ENCODE results near the gene SLX9.

Gene SLX9

GRCh38 chr21:44949161-44949778, 9.4 kb downstream of the SLX9 start:
- DNase-seq = no peak

DNA sequence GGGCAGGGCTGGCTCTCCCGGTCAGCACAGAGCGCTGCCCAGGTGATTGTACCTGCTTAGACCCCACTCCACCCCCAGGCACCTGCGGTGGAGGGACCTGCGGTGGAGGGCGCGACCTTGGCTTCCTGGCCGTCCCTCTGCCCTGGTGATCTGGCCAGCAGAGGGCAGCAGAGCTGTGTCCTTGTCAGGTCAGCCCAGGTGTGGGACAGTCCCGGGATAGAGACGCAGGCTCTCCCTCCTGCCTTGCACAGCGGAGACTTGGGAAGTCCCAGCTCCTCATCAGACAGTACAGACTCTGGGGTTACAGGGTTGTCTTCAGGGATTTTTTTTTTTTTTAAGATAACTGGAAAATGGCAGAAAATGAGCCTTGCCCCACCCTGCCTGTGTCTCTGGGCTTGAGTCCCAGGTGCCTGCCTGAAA, 10.0 kb downstream of the SLX9 start:
- peak; percentile 15 for DNase-seq

DNA sequence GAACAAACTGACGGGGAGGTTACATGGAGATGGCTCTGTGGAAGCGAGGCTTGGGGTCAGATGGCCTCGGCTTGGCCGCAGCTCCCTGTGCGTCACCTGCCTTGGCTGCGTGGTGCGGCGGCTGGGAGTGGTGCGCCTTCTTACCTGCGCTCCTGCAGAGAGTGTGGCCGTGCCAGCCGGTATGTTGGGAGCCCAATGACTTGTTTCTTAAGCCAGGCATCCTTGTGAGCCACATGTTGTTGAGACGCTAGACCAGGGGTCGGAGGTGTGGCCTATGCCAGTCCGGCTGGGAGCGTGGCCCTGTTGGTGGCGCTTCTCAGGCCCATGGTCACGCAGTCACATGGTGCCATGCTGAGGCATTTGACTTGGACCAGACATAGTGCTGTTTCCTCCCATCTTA, 10.5 kb downstream of the SLX9 start:
- DNase-seq = no peak

DNA sequence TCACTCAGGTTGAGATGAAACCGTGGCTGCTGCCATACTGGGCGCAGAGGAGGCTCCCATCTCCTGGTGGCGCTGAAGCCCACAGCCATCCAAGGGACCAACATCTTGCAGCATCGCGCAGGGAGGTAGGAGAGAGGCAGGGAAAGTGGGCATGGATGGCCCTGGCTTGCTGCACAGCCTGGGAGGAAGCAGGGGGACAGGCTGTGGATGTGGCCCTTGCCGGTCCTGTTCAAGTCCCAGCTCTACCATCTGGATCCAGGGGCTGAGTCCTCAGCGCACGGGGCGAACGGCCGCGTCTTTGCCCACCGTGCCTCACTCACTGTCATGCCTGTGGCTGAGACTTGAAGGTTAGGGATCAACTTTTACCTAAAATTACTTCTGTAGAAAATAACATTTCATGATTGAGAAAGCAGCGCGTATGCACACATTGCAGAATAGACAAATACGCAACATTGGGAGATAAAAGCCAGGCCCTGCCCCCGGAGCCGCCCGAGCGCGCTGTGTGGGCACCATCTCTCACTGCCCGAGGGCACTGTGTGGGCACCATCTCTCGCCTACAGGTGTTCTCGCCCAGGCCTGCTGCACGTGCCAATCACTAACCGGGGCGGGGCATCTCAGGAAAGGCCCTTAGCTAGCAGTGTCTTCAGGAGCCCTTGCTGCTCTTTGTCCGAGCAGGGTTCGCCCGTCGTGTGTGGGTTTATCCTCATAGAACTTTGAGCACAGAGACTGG, 11.5 kb downstream of the SLX9 start:
- no peak for DNase-seq

- DNase-seq = no peak
Observed at GRCh38 chr21:44952116-44952928, 12.5 kb downstream of the SLX9 start.

DNA sequence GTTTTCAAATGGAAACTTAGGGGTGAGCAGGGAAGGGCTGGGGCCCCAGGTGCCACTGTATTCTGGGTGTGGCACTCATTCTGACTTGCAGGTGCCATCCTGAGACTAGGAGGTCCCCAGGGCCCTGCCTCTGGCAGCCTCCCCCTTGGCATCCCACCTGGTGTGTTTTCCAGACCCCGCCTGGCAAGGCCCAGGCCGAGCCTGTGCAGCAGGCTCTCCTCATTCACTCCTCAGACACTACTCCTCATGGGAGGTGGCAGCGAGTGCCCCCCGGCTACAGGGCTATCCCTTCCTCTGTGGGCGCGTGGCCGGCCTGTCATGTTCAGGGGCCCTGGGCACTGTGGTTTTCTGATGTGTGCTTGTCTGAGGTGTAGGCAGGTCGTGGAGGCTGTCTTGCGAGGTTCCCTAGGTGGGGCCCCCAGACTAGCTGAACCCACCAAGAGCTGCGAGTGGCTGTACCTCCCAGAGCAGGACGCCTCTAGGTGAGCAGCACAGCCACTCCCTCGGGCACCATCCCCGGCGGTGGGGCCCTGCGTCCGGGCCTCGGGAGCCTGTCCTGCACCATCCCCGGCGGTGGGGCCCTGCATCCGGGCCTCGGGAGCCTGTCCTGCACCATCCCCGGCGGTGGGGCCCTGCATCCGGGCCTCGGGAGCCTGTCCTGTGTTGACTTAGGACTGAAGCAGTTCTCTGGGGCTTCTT, 13.2 kb downstream of the SLX9 start:
- no peak for DNase-seq

GRCh38 chr21:44953628-44954021, 13.8 kb downstream of the SLX9 start:
- DNase-seq = no peak

GRCh38 chr21:44954281-44954771, 14.5 kb downstream of the SLX9 start:
- no peak for DNase-seq

DNA sequence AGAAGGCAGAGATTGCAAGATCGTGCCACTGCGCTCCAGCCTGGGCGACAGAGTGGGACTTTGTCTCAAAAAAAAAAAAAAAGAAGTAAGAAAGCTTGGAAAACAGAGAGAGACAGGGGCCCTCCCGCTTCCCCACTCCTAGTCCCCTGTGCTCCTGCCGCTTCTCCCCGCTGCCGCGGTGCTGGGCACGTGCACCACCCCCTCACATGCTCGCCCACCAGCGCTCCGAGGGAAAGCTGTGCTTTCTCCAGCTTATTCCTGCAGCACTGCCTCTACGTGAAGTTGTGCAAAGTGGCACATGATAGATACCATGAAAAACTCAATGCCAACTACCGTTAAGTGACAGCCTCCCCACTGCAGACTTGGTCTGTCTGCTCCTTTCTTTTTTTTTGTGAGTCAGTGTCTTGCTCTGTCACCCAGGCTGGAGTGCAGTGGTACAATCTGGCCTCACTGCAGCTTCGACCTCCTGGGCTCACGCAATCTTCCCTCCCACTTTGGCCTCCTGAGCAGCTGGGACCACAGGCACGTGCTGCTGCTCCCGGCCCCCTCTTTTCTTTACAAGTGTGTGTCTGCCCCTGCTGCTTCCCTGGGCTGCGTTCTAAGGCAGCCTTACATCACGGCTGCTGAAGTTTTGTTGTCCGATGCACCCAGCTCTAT, 15.4 kb downstream of the SLX9 start:
- DNase-seq = no peak

DNA sequence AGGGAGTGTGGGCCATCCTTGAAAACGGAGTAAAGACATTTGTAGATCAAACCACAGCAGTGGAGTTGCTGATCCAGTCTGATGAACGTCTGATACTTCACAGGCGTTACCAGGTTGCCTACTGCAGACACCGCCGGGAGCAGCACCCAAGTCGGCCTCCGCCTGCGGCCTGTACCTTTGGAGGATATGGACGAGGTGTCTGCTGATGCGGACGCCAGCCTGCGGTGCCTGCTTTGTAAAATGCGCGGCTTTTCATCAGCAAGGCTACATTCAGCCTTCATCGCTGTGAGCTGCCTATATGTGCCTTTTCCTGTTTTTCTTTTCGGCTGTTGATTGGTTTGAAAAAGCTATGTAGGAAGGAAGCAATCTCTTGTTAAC, 16.0 kb downstream of the SLX9 start:
- no peak for DNase-seq

- DNase-seq = no peak
Observed at GRCh38 chr21:44956356-44957046, 16.7 kb downstream of the SLX9 start.

DNA sequence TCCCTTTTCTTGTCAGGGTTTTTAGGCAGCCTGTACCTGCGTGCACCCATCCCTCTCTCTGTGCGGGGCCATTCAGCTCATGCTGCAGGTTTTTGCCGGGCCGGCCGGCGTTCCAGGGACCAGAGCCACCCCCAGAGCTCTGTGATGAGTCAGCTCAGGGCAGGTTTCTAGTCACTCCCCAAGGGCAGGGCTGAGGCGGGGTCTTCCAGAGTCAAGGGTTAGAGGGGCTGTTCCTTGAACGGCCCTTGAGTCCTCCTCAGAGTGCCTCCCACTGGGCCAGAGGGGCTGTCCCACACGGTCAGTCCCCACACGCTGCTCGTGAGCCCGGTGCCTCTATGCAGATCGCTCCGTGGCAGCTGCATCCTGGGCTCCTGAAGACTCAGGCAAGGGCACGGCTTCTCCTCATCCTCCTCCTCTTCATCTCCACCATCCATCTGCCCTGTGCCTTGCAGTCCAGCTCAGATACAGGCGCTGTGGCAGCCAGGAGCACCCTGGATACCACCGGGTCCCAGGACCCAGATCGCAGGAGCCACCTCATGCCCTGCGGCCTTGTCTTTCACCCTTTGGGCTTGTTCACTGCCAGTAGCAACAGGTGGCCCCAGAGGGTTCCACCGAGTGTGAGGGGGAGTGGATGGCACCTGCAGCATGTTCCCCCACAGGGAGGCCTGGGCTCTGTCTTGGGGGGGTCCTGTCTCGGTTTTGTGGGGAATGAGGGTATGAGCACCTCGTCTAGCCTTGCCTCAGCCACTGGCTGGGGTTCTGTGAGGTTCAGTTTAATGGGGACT, 17.4 kb downstream of the SLX9 start:
- DNase-seq = no peak

GRCh38 chr21:44957901-44958451, 18.1 kb downstream of the SLX9 start:
- DNase-seq = no peak

GRCh38 chr21:44958471-44959191, 18.8 kb downstream of the SLX9 start:
- no peak for DNase-seq

DNA sequence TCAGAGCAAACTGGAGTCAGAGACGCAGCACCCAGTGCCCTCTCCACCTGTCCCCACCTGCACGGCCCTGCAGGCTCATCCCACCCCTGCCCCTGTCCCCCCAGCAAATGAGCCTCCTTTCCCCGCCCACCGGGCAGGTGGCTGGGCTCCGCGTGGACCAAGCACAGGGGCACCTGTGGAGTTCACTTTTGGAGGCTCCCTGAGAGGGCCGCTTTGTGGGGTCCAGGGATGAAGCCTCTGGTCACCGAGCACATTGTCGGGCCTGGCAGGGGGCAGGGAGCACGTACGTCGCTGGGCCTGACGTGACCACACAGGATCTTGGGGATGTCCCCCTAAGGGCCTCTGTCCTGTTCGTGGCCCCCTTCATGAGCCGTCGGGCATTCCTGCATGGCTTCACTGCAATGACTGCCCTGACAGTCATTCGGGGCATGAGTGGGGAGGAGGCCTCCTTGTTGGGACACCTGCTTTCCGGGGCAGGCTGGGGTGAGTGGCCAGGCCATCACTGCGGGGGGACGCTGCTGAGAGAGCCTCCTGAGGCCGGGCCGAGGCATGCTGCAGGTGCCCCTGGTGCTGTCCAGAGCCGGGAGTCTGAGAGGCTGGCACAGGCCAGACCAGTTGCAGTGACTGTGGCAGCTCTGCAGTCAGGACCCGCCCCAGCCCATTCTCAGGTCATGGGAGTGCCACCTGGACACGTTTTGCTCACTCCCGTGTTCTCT, 19.7 kb downstream of the SLX9 start:
- DNase-seq = no peak

DNA sequence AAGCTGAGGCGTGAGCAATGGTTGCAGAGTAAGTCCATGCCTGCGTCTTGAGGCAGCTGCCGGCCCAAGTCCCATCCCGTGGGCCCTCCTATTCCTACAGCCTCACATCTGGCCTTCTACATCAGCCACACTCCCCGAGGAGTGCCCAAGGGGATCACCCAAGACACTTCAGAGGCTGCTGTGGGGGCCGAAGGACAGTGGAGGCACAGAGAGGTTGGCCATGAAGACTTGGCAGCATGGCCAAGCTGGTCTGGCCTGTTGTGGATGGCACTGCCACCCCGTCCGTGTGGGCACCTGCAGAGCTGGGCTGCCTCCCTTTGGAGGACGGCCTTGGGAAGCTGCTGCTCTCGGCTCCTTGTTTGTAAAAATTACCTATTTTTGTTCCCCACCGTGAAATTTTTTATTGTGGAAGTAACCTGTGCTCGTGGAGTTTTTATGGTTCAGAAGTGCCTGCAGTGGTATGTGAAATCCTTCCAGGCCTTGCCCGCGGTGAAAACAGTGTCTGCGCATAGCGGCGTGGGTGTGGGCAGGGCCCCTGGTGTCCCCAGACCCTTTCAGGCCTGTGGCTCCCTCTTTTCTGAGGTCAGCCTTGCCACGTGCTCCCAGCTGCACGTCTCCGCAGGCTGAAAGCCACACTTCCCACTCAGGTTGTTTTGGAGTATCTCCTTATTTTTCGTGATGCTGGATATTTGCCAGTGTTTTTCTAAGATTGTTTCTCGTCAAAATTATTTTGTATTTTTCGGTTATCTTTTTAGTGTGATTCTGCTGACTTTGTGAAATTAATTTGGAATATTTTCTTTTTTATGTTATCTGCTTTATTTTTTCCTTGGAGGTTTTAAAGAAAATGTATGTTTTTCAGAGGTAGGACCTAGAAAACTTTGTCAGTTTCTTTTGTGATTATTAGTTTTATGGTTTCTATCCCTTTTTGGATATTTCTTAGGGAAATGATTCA, 20.6 kb downstream of the SLX9 start:
- no peak for DNase-seq

- no peak for DNase-seq
Observed at GRCh38 chr21:44962403-44962966, 22.7 kb downstream of the SLX9 start.

DNA sequence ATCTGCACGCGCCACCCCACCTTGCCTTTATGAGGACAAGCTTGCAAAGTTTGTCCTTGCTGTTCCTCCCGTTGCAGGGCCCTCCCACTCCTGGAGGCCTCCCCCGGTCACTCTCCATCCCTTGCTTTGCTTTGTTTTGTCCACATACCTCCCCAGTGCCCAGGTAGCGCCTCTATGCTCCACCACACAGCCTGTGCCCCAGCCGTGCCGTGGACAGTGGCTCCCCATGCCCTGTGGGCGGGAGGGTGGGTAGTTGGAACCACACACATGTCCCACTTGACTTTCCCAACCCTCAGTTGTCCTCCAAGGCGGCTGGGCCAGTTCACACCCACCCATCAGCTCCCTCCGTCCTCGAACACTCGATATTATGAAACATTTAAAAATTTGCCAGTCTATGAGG, 24.6 kb downstream of the SLX9 start:
- DNase-seq = no peak
